Esophagus muscularis mucosa (tissue), 3 donors: ENCODE results near the gene CDHR5.

Experiments used
- POLR2A ChIP-seq: fragments of 450-650 bp; IDR thresholded peaks from one replicate; pipeline ENCODE4 v1.6.1; 2017; ENCODE audit warnings: antibody characterized with exemption, moderate library complexity, mild to moderate bottlenecking, low read depth
- TF ChIP-seq, protein P1 (sequence below), 3 experiments: fragments of 200-600 bp in 2 of 3; fragments of 450-650 bp in 1 of 3; sonication (generic) in 2 of 3; IDR thresholded peaks; one replicate each; pipeline ENCODE4 v1.5.1; 2017 to 2019; ENCODE audit warnings: antibody characterized with exemption in 3 of 3, mild to moderate bottlenecking in 2 of 3, moderate library complexity in 1 of 3

DNA sequence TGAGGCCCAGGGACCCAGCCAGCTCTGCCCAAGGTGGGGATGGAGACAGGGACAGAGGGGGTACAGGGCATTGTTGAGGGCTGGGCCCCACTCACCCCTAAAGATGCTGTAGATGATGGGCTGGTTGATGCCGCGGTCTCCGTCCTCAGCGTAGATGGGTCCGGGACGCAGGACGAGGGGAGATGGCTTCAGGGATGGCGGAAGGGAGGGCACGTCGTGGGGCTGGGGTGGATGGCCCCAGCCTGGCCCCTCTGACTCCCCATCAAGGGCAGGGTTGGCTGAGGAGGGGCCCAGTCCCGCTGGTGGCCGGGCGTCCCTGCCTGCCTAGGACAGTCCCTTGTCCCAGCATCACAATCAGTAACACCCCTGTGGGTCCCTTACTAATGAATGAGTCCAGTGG is 4.6 kb downstream of the CDHR5 start:
- TF ChIP-seq, protein P1, sequence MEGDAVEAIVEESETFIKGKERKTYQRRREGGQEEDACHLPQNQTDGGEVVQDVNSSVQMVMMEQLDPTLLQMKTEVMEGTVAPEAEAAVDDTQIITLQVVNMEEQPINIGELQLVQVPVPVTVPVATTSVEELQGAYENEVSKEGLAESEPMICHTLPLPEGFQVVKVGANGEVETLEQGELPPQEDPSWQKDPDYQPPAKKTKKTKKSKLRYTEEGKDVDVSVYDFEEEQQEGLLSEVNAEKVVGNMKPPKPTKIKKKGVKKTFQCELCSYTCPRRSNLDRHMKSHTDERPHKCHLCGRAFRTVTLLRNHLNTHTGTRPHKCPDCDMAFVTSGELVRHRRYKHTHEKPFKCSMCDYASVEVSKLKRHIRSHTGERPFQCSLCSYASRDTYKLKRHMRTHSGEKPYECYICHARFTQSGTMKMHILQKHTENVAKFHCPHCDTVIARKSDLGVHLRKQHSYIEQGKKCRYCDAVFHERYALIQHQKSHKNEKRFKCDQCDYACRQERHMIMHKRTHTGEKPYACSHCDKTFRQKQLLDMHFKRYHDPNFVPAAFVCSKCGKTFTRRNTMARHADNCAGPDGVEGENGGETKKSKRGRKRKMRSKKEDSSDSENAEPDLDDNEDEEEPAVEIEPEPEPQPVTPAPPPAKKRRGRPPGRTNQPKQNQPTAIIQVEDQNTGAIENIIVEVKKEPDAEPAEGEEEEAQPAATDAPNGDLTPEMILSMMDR (IDR thresholded peaks at IDR 0.05) = no peak
- TF ChIP-seq POLR2A = no peak
